ENCODE results near the gene LRRC36. TPM values are rescaled to one million over a fixed set of nuclear protein-coding genes. Genes with fewer than 3 reads are reported as not detected.

The LRRC36 gene
- total RNA-seq, 4 donors from 2014 or later, result 0.46 to 2.8 TPM; not detected in 2

DNA sequence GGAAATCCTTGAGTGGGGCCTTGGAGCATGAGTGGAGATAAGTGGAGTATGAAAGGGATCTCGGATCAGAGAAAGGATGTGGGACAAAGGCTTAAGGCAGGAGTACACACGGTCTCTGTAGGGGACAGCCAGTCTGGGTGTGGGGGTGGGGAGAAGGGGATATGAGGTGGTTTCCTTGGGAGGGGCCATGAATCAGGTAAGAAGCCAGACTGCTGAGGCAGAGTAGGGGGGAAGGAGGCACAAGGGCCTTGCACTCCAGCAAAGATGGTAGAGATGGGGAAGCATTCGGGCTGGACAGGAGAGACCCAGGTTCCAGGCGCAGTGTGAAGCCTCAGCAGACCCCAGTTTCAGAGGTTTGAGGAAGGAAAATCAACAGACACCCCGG is 105.9 kb downstream of the LRRC36 start:
- Histone ChIP-seq H3K4me3 (peak overlapping the region in 1 of 2 donors; percentile 42), H3K9me3 (no peaks in the 10 kb centered on the region), H3K4me1 (peaks cover 0 to 21% of the 10 kb centered on the region in 2 donors), H3K36me3 (no peaks in the 10 kb centered on the region), H3K27ac (peak overlapping the region; percentile 59 to 76), H3K27me3 (no peaks in the 10 kb centered on the region)
- DNase-seq, result no peak
- intact Hi-C loops (cut with DNase I; ENCODE audit: low total_unique reads), result no loop called here
- no peak for TF ChIP-seq POLR2A (IDR thresholded peaks at IDR 0.05)
- TF ChIP-seq, protein P1, sequence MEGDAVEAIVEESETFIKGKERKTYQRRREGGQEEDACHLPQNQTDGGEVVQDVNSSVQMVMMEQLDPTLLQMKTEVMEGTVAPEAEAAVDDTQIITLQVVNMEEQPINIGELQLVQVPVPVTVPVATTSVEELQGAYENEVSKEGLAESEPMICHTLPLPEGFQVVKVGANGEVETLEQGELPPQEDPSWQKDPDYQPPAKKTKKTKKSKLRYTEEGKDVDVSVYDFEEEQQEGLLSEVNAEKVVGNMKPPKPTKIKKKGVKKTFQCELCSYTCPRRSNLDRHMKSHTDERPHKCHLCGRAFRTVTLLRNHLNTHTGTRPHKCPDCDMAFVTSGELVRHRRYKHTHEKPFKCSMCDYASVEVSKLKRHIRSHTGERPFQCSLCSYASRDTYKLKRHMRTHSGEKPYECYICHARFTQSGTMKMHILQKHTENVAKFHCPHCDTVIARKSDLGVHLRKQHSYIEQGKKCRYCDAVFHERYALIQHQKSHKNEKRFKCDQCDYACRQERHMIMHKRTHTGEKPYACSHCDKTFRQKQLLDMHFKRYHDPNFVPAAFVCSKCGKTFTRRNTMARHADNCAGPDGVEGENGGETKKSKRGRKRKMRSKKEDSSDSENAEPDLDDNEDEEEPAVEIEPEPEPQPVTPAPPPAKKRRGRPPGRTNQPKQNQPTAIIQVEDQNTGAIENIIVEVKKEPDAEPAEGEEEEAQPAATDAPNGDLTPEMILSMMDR (IDR thresholded peaks at IDR 0.05), result no peak

DNA sequence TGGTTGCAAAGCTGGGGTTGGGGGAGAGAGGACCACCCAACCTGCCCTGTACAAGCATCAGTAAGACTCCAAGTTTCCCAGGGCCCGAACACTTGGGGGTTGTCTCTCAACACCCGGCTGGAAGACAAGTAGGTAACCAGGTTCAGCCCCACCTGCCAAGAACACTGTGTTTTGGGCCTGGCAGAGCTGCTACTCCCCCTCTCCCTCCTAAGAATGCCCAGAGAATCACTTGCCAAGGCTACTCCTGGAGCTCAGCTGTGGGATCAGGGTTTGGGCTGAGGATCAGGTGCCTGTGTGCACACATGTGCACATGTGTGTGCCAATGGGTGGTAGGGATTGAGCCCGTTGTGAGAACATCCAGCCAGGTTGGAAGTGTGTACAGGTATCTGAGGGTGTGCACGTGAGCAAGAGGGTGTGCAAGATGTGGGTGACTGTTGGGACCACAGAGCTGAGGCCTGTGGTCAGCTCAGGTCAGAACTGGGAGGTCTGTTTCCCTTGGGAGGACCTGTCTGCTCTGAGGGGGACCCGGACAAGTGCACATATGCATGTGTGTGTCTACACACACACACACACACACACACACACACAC is 106.6 kb downstream of the LRRC36 start:
- Histone ChIP-seq H3K27me3 (no peaks in the 10 kb centered on the region), H3K4me1 (peaks cover 0 to 17% of the 10 kb centered on the region in 2 donors), H3K4me3 (no peak overlapping the region), H3K9me3 (no peaks in the 10 kb centered on the region), H3K27ac (peak overlapping the region; percentile 59 to 76), H3K36me3 (no peaks in the 10 kb centered on the region)
- no peak for DNase-seq
- TF ChIP-seq, protein P1 (IDR thresholded peaks at IDR 0.05), result no peak
- TF ChIP-seq POLR2A (IDR thresholded peaks at IDR 0.05), result no peak
- intact Hi-C loops (cut with DNase I; ENCODE audit: low total_unique reads), result no loop called here

Small RNA genes within 50 kb of the gene (small RNA-seq; reads per million reads assigned to genes)
- gene RNU1-123P, result not detected

Other genes with a start within 250 kb of the LRRC36 start
- 10 to 100 TPM; 12.3 to 27.1 (median 21.1) TPM for gene PHAF1, start 216.9 kb upstream of the LRRC36 start, total RNA-seq
- 10 to 100 TPM in 3 of 4 donors, 1 to 10 TPM in 1; 2.4 to 40.1 (median 15.1) TPM for gene B3GNT9, start 175.8 kb upstream of the LRRC36 start, total RNA-seq
- gene TRADD, start 166.9 kb upstream of the LRRC36 start, total RNA-seq, result 10 to 100 TPM in 2 of 4 donors, 1 to 10 TPM in 2; 2.6 to 21.0 (median 10.6) TPM
- gene FBXL8, start 166.9 kb upstream of the LRRC36 start, total RNA-seq, result 10 to 100 TPM in 2 of 4 donors, 1 to 10 TPM in 1, not detected in 1; 2.6 to 47.4 (median 14.1) TPM
- gene HSF4, start 162.1 kb upstream of the LRRC36 start, total RNA-seq, result 10 to 100 TPM in 3 of 4 donors, not detected in 1; 11.3 to 51.9 (median 42.3) TPM
- gene NOL3, start 156.3 kb upstream of the LRRC36 start, total RNA-seq, result 10 to 100 TPM in 2 of 4 donors, 1 to 10 TPM in 2; 3.3 to 29.7 (median 17.0) TPM
- 10 to 100 TPM; 10.9 to 35.4 (median 20.5) TPM for gene MATCAP1, start 142.9 kb upstream of the LRRC36 start, total RNA-seq
- 1 to 10 TPM in 3 of 4 donors, under 1 TPM in 1; 0.29 to 5.1 (median 1.8) TPM for gene EXOC3L1, start 136.7 kb upstream of the LRRC36 start, total RNA-seq
- 100 to 1,000 TPM in 1 of 4 donors, 10 to 100 TPM in 3; 49.2 to 294 (median 77.1) TPM for gene E2F4, start 134.7 kb upstream of the LRRC36 start, total RNA-seq
- 1 to 10 TPM in 2 of 4 donors, not detected in 2; 1.6 to 5.4 TPM for gene ELMO3, start 127.7 kb upstream of the LRRC36 start, total RNA-seq
- 10 to 100 TPM; 10.2 to 57.9 (median 27.3) TPM for gene TMEM208, start 99.7 kb upstream of the LRRC36 start, total RNA-seq
- 10 to 100 TPM in 3 of 4 donors, 1 to 10 TPM in 1; 2.3 to 37.6 (median 11.8) TPM for gene FHOD1, start 79.3 kb upstream of the LRRC36 start, total RNA-seq
- 1 to 10 TPM in 2 of 4 donors, under 1 TPM in 1, not detected in 1; 0.55 to 1.9 (median 1.3) TPM for gene SLC9A5, start 77.8 kb upstream of the LRRC36 start, total RNA-seq
- 10 to 100 TPM in 2 of 4 donors, 1 to 10 TPM in 2; 6.8 to 45.3 (median 17.1) TPM for gene PLEKHG4, start 47.3 kb upstream of the LRRC36 start, total RNA-seq
- gene KCTD19, start 74 bp upstream of the LRRC36 start, total RNA-seq, result 1 to 10 TPM in 1 of 4 donors, under 1 TPM in 2, not detected in 1; 0.51 to 1.0 (median 0.55) TPM
- 10 to 100 TPM; 13.4 to 26.6 (median 16.2) TPM for gene TPPP3, start 66.7 kb downstream of the LRRC36 start, total RNA-seq
- 10 to 100 TPM; 14.7 to 30.6 (median 25.6) TPM for gene ZDHHC1, start 89.7 kb downstream of the LRRC36 start, total RNA-seq
- 10 to 100 TPM in 2 of 4 donors, 1 to 10 TPM in 2; 1.2 to 82.1 (median 9.7) TPM for gene HSD11B2, start 104.3 kb downstream of the LRRC36 start, total RNA-seq
- gene ATP6V0D1, start 154.3 kb downstream of the LRRC36 start, total RNA-seq, result 100 to 1,000 TPM in 2 of 4 donors, 10 to 100 TPM in 2; 67.4 to 243 (median 100) TPM
- gene AGRP, start 156.7 kb downstream of the LRRC36 start, total RNA-seq, result not detected
- 100 to 1,000 TPM in 1 of 4 donors, 10 to 100 TPM in 3; 48.2 to 137 (median 57.4) TPM for gene RIPOR1, start 202.0 kb downstream of the LRRC36 start, total RNA-seq
- gene CTCF, start 235.7 kb downstream of the LRRC36 start, total RNA-seq, result 10 to 100 TPM; 24.8 to 54.1 (median 43.7) TPM